GM12874 (cell line): Measurements from ENCODE around the gene MCC.

ENCODE experiments used
- TF ChIP-seq, protein P1 (sequence below): IDR thresholded peaks from 2 replicates; pipeline ENCODE4 v1.5.1; 2011; ENCODE audit warnings: low read depth, mild to moderate bottlenecking, control low read depth, low read length, moderate library complexity; ENCODE audit not compliant: insufficient read depth

Gene MCC

DNA sequence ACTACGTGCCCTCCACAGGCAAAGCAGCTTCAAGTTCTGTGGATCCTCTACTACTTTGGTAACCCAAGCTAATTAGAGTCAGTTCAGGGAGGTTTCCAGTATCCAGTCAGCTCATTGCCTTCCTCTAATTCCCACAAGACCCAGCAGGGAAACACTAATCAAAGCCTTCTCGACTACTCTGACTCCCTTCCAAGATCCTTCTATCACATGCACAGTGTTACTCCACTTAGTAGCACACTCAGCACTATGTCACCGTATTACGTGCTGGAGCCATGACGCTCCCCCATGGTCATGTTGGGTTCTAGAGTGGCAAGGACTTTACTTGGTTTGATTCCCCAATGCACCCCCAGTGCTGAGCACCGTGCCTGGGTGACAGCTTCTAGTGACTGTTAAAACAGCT, 458.6 kb downstream of the MCC start:
- TF ChIP-seq, protein P1, sequence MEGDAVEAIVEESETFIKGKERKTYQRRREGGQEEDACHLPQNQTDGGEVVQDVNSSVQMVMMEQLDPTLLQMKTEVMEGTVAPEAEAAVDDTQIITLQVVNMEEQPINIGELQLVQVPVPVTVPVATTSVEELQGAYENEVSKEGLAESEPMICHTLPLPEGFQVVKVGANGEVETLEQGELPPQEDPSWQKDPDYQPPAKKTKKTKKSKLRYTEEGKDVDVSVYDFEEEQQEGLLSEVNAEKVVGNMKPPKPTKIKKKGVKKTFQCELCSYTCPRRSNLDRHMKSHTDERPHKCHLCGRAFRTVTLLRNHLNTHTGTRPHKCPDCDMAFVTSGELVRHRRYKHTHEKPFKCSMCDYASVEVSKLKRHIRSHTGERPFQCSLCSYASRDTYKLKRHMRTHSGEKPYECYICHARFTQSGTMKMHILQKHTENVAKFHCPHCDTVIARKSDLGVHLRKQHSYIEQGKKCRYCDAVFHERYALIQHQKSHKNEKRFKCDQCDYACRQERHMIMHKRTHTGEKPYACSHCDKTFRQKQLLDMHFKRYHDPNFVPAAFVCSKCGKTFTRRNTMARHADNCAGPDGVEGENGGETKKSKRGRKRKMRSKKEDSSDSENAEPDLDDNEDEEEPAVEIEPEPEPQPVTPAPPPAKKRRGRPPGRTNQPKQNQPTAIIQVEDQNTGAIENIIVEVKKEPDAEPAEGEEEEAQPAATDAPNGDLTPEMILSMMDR, result no peak

GRCh38 chr5:113027431-113027830, 460.8 kb downstream of the MCC start:
- TF ChIP-seq, protein P1, result no peak

GRCh38 chr5:113027015-113027414, 461.2 kb downstream of the MCC start:
- TF ChIP-seq, protein P1, result no peak

DNA sequence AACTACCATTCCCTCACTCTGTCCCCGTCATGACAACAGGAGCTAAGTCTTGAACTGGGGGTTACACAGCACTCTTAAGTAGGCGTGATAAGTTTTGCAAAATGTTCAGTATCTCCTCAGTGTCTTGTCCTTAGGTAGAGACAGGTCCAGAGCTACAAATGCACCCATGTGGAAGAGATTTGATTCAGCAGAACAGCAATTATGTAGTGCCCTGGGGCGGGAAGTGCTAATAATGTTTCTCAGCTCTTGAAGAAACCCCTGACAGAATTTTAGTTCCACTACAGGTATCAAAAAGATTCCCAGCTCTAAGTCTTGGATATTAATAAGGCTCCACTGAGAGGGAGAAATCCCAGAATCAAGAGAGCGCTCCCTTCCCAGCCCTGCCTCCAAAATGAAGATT, 462.0 kb downstream of the MCC start:
- TF ChIP-seq, protein P1, result no peak

DNA sequence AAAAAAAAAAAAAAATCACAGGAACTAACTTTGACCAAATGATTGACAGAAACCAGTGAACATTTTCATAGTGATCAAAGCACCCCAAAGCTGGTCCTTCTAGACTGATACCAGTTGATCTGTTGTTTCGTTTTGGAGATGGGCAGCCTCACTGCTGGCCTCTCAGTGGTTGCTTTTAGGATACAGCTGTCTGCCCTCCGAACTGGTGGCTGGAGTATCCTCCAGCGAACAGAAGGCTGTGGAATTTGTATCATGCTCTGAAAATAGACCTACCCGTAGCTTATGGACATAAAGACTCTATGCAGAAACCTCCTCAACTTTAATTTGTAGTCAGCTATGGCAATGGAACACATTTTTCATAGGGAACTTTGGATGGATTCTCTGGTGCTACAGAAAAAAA, 462.7 kb downstream of the MCC start:
- TF ChIP-seq, protein P1, result no peak

GRCh38 chr5:113024076-113024697, 464.1 kb downstream of the MCC start:
- TF ChIP-seq, protein P1, result no peak

GRCh38 chr5:113022661-113023060, 465.6 kb downstream of the MCC start:
- TF ChIP-seq, protein P1, result no peak
